MM.1S (cell line): ENCODE results near the gene PAPLN.

Source experiments
- DNase-seq: peaks from one replicate; pipeline ENCODE4 v3.0.0-alpha.2; 2015
- H2AFZ ChIP-seq: fragments of 300-600 bp; sonication (generic); 2 replicates; pipeline ENCODE4 v1.6.0; 2016; ENCODE audit warnings: antibody characterized with exemption, low read length
- H3F3A ChIP-seq: fragments of 300-600 bp; sonication (generic); 2 replicates; pipeline ENCODE4 v1.6.1; 2016; ENCODE audit warnings: mild to moderate bottlenecking, antibody characterized with exemption, low read length, moderate library complexity, mixed read lengths; ENCODE audit not compliant: insufficient read depth
- H3K27ac ChIP-seq: fragments of 300-600 bp; sonication (generic); 2 replicates; pipeline ENCODE4 v1.5.1; 2016; ENCODE audit warnings: mild to moderate bottlenecking, low read length
- H3K27me3 ChIP-seq: fragments of 300-600 bp; sonication (generic); replicated peaks from 2 replicates; pipeline ENCODE4 v1.6.0; 2016; ENCODE audit warnings: low read length; ENCODE audit not compliant: insufficient read depth
- H3K36me3 ChIP-seq: fragments of 300-600 bp; sonication (generic); replicated peaks from 2 replicates; pipeline ENCODE4 v1.6.1; 2016; ENCODE audit warnings: mild to moderate bottlenecking, low read length, mixed read lengths; ENCODE audit not compliant: insufficient read depth
- H3K4me1 ChIP-seq: fragments of 300-600 bp; sonication (generic); 2 replicates; pipeline ENCODE4 v1.6.1; 2016; ENCODE audit warnings: low read length, mixed read lengths
- H3K4me2 ChIP-seq: fragments of 300-600 bp; sonication (generic); 2 replicates; pipeline ENCODE4 v1.6.0; 2016; ENCODE audit warnings: low read depth, low read length
- H3K4me3 ChIP-seq: fragments of 300-600 bp; sonication (generic); 2 replicates; pipeline ENCODE4 v1.5.1; 2016; ENCODE audit warnings: low read length, mixed read lengths
- H3K79me2 ChIP-seq: fragments of 300-600 bp; sonication (generic); 2 replicates; pipeline ENCODE4 v1.6.1; 2016; ENCODE audit warnings: mixed run types, low read length, mixed read lengths
- H3K9ac ChIP-seq: fragments of 300-600 bp; sonication (generic); 2 replicates; pipeline ENCODE4 v1.6.1; 2016; ENCODE audit warnings: low read length, mixed read lengths
- H3K9me2 ChIP-seq: fragments of 300-600 bp; sonication (generic); replicated peaks from 2 replicates; pipeline ENCODE4 v1.6.1; 2016; ENCODE audit warnings: mild to moderate bottlenecking, low read length, mixed read lengths; ENCODE audit not compliant: insufficient read depth
- H3K9me3 ChIP-seq: fragments of 300-600 bp; sonication (generic); replicated peaks from 2 replicates; pipeline ENCODE4 v1.6.1; 2016; ENCODE audit warnings: mild to moderate bottlenecking, low read length, mixed read lengths; ENCODE audit not compliant: insufficient read depth
- H4K20me1 ChIP-seq: fragments of 300-600 bp; sonication (generic); 2 replicates; pipeline ENCODE4 v1.6.1; 2016; ENCODE audit warnings: mild to moderate bottlenecking, low read length, moderate library complexity, mixed read lengths; ENCODE audit not compliant: insufficient read depth
- CTCF ChIP-seq: fragments of 300-600 bp; sonication (generic); IDR thresholded peaks from 2 replicates; pipeline ENCODE4 v1.5.1; 2016; ENCODE audit warnings: antibody characterized with exemption, low read length, mixed read lengths
- EZH2 ChIP-seq: fragments of 300-600 bp; sonication (generic); optimal IDR thresholded peaks from 2 replicates; pipeline ENCODE3; 2017; ENCODE audit warnings: low read depth, mild to moderate bottlenecking, antibody characterized with exemption, low read length, mixed read lengths
- EZH2phosphoT487 ChIP-seq: fragments of 300-600 bp; sonication (generic); IDR thresholded peaks from 2 replicates; pipeline ENCODE4 v1.6.1; 2018; ENCODE audit warnings: antibody characterized with exemption, low read length

PAPLN gene

GRCh38 chr14:73280903-73281302, 43.6 kb downstream of the PAPLN start:
- TF ChIP-seq EZH2phosphoT487 (no peak), EZH2 (no peak), CTCF (no peak)
- H4K20me1 ChIP-seq = no peaks in the 10 kb centered on the region

GRCh38 chr14:73283608-73284379, 46.5 kb downstream of the PAPLN start:
- no peaks in the 10 kb centered on the region for H4K20me1 ChIP-seq
- H3K4me1 ChIP-seq = no peaks in the 10 kb centered on the region
- H3K79me2 ChIP-seq = no peaks in the 10 kb centered on the region
- H3K27ac ChIP-seq = no peak overlapping the region
- no peak overlapping the region for H3K4me3 ChIP-seq
- no peaks in the 10 kb centered on the region for H3K36me3 ChIP-seq
- H3K9me2 ChIP-seq = no peaks in the 10 kb centered on the region
- DNase-seq = no peak
- no peak overlapping the region for H2AFZ ChIP-seq
- H3K4me2 ChIP-seq = no peak overlapping the region
- H3F3A ChIP-seq = no peaks in the 10 kb centered on the region
- TF ChIP-seq CTCF = no peak
- no peak for TF ChIP-seq EZH2
- no peak for TF ChIP-seq EZH2phosphoT487
- H3K9ac ChIP-seq = no peak overlapping the region
- no peaks in the 10 kb centered on the region for H3K9me3 ChIP-seq
- no peaks in the 10 kb centered on the region for H3K27me3 ChIP-seq

More at GRCh38 chr14:73280903-73281302, 43.6 kb downstream of the PAPLN start:
- Histone ChIP-seq H3K27me3 (no peaks in the 10 kb centered on the region), H3K27ac (no peak overlapping the region), H3F3A (no peaks in the 10 kb centered on the region), H3K4me3 (no peak overlapping the region), H3K9me3 (no peaks in the 10 kb centered on the region), H3K79me2 (no peaks in the 10 kb centered on the region), H3K4me1 (no peaks in the 10 kb centered on the region), H3K36me3 (no peaks in the 10 kb centered on the region), H3K4me2 (no peak overlapping the region), H3K9me2 (no peaks in the 10 kb centered on the region), H3K9ac (no peak overlapping the region), H2AFZ (no peak overlapping the region)
- no peak for DNase-seq

GRCh38 chr14:73285979-73286378, 48.7 kb downstream of the PAPLN start:
- TF ChIP-seq EZH2phosphoT487 (no peak), EZH2 (no peak), CTCF (no peak)
- no peaks in the 10 kb centered on the region for H4K20me1 ChIP-seq
- no peaks in the 10 kb centered on the region for H3K27me3 ChIP-seq
- H3K9me3 ChIP-seq = no peaks in the 10 kb centered on the region
- no peaks in the 10 kb centered on the region for H3K36me3 ChIP-seq
- no peaks in the 10 kb centered on the region for H3K79me2 ChIP-seq
- H3F3A ChIP-seq = no peaks in the 10 kb centered on the region
- H3K9me2 ChIP-seq = no peaks in the 10 kb centered on the region
- H3K4me1 ChIP-seq = no peaks in the 10 kb centered on the region
- no peak overlapping the region for H2AFZ ChIP-seq
- DNase-seq = no peak
- no peak overlapping the region for H3K4me3 ChIP-seq
- H3K4me2 ChIP-seq = no peak overlapping the region
- H3K27ac ChIP-seq = no peak overlapping the region
- H3K9ac ChIP-seq = no peak overlapping the region
